Naive thymus-derived CD4-positive, alpha-beta T cell (primary cell): Measurements from ENCODE around the gene SARNP. TPM values are rescaled to one million over a fixed set of nuclear protein-coding genes. Genes with fewer than 3 reads are reported as not detected.
A peak's percentile ranks its signal among the peaks of the same experiment; 100 is the strongest.

Experiments used
- ATAC-seq: fragments of 150-1000 bp; cut with Tn5 transposase; 2 replicates; pipeline ENCODE4 v1.10.0; 2021; ENCODE audit warnings: mild to moderate bottlenecking, moderate library complexity
- CTCF ChIA-PET: fragments of 350-600 bp; sonication (Branson Sonifier 250); formaldehyde crosslinking; loops from one replicate; lab custom pipeline; 2021; ENCODE audit warnings: antibody characterized with exemption; lab: Charles Lee
- POLR2A ChIA-PET: fragments of 350-600 bp; sonication (Branson Sonifier 250); formaldehyde crosslinking; loops from one replicate; lab custom pipeline; 2021; ENCODE audit warnings: antibody characterized with exemption, inconsistent platforms; lab: Charles Lee
- DNase-seq, 9 donors: peaks; one replicate each; pipeline versions ENCODE4 v3.0.0 to v3.0.0-alpha.2; 2020 to 2022; ENCODE audit warnings: mixed read lengths in 1 of 9
- H3K27ac ChIP-seq: one replicate; pipeline ENCODE4 v1.7.0; 2013; ENCODE audit warnings: mild to moderate bottlenecking, low read depth, low read length, moderate library complexity
- H3K27me3 ChIP-seq, 2 donors: one replicate each; pipeline ENCODE4 v1.7.0; 2013; ENCODE audit warnings: low read length in 2 of 2, mild to moderate bottlenecking in 2 of 2, moderate library complexity in 2 of 2; ENCODE audit not compliant: control insufficient read depth in 2 of 2, insufficient read depth in 2 of 2
- H3K36me3 ChIP-seq, 3 experiments: 1 replicate in 2 of 3; 2 replicates in 1 of 3; pipeline ENCODE4 v1.7.0; 2013; ENCODE audit warnings: low read length in 3 of 3, mild to moderate bottlenecking in 3 of 3, moderate library complexity in 1 of 3; ENCODE audit not compliant: insufficient read depth in 3 of 3, control insufficient read depth in 2 of 3
- H3K4me1 ChIP-seq, 2 donors: one replicate each; pipeline ENCODE4 v1.7.0; 2013; ENCODE audit warnings: low read length in 2 of 2, mild to moderate bottlenecking in 2 of 2, moderate library complexity in 1 of 2; ENCODE audit not compliant: control insufficient read depth in 2 of 2, insufficient read depth in 2 of 2
- H3K4me3 ChIP-seq: 2 replicates; pipeline ENCODE4 v1.7.0; 2013; ENCODE audit warnings: mild to moderate bottlenecking, low read length
- H3K9me3 ChIP-seq, 3 experiments: 1 replicate in 2 of 3; 2 replicates in 1 of 3; pipeline ENCODE4 v1.7.0; 2013; ENCODE audit warnings: low read length in 3 of 3; ENCODE audit not compliant: control insufficient read depth in 2 of 3
- H3K27ac Mint-ChIP-seq, 9 donors: one replicate each; pipeline ENCODE4 v1.8.0; 2020 to 2022; ENCODE audit warnings: mixed read lengths in 9 of 9, mild to moderate bottlenecking in 8 of 9, moderate library complexity in 5 of 9, inconsistent platforms in 2 of 9
- H3K27me3 Mint-ChIP-seq, 5 donors: one replicate each; pipeline ENCODE4 v1.8.0; 2021 to 2022; ENCODE audit warnings: mixed read lengths in 5 of 5, mild to moderate bottlenecking in 1 of 5
- H3K36me3 Mint-ChIP-seq, 5 donors: one replicate each; pipeline ENCODE4 v1.8.0; 2020 to 2022; ENCODE audit warnings: mixed read lengths in 5 of 5, mild to moderate bottlenecking in 3 of 5, inconsistent platforms in 1 of 5
- H3K4me1 Mint-ChIP-seq, 7 donors: one replicate each; pipeline ENCODE4 v1.8.0; 2020 to 2022; ENCODE audit warnings: mixed read lengths in 7 of 7, mild to moderate bottlenecking in 3 of 7, inconsistent platforms in 1 of 7
- H3K4me3 Mint-ChIP-seq, 10 donors: one replicate each; pipeline ENCODE4 v1.8.0; 2020 to 2022; ENCODE audit warnings: mild to moderate bottlenecking in 10 of 10, mixed read lengths in 10 of 10, moderate library complexity in 6 of 10, inconsistent platforms in 2 of 10
- H3K9me3 Mint-ChIP-seq, 11 donors: one replicate each; pipeline ENCODE4 v1.8.0; 2020 to 2022; ENCODE audit warnings: mixed read lengths in 11 of 11, mild to moderate bottlenecking in 4 of 11, inconsistent platforms in 1 of 11, moderate library complexity in 1 of 11
- intact Hi-C, 2 donors: fragments of 100-400 bp; cut with micrococcal nuclease; formaldehyde crosslinking; loops; one replicate each; pipeline ENCODE4 v1.15.1; 2023
- polyA plus RNA-seq, 2 donors: library from polyadenylated mRNA; unstranded; fragments of 300-500 nt; fragmentation: Illumina TruSeq; gene quantifications; one replicate each; pipeline ENCODE4 v1.2.3, GENCODE V29; 2021
- total RNA-seq, 6 experiments: library from RNA in 5 of 6; stranded (reverse) in 5 of 6; gene quantifications; 1 replicate in 5 of 6; 2 replicates in 1 of 6; pipeline ENCODE4 v1.2.3 and lab custom pipeline; 2021 to 2026

SARNP gene
- total and polyA plus RNA-seq, 7 experiments from 2014 or later = 28.0 to 115 (median 43.5) TPM

GRCh38 chr12:55830601-55831446, 13.3 kb upstream of the SARNP start:
- no peaks in the 10 kb centered on the region for H3K27me3 ChIP-seq
- Mint-ChIP-seq H3K27ac (peak overlapping the region; percentile 85 to 98 (median 95)), H3K27me3 (no peaks in the 10 kb centered on the region), H3K4me3 (peak overlapping the region; percentile 88 to 99 (median 99)), H3K9me3 (no peaks in the 10 kb centered on the region), H3K4me1 (peaks cover 39 to 66% (median 49%) of the 10 kb centered on the region in 7 donors), H3K36me3 (peaks cover 0 to 22% (median 6%) of the 10 kb centered on the region in 5 donors)
- DNase-seq (peak; percentile 31 to 63 (median 48)), ATAC-seq (no peak)
- ChIA-PET POLR2A (interaction anchor here (0.7 to 7.6 kb wide), 19 partner anchors 10 to 288 kb away, joined by 3 to 274 read pairs (median 4); partner anchors contain the start of genes DGKA, ORMDL2, PA2G4 and PYM1), CTCF (interaction anchor here (0.6 to 2.6 kb wide), 9 partner anchors 11 to 749 kb away, joined by 4 to 22 read pairs (median 8); partner anchors contain the start of genes ORMDL2 and SARNP)
- peak overlapping the region; percentile 84 for H3K27ac ChIP-seq
- peaks cover 34 to 38% of the 10 kb centered on the region in 2 donors for H3K4me1 ChIP-seq
- intact Hi-C loops = no loop called here
- no peaks in the 10 kb centered on the region for H3K9me3 ChIP-seq
- peaks cover 0 to 11% (median 0%) of the 10 kb centered on the region in 3 experiments for H3K36me3 ChIP-seq
- peak overlapping the region; percentile 99 for H3K4me3 ChIP-seq

GRCh38 chr12:55829967-55830600, 12.6 kb upstream of the SARNP start:
- ATAC-seq (peak; percentile 2), DNase-seq (peak in 5 of 9 donors; percentile 16 to 44 (median 20))
- ChIA-PET POLR2A (interaction anchor here (0.6 to 7.6 kb wide), 29 partner anchors 11 to 1702 kb away, joined by 3 to 274 read pairs (median 4); partner anchors contain the start of genes DGKA, ORMDL2, PA2G4 and PYM1), CTCF (interaction anchor here (0.6 to 2.6 kb wide), 12 partner anchors 10 to 750 kb away, joined by 3 to 22 read pairs (median 8); partner anchors contain the start of genes ORMDL2, PYM1, RAB5B and SARNP)
- Mint-ChIP-seq H3K9me3 (no peaks in the 10 kb centered on the region), H3K4me3 (peak overlapping the region; percentile 88 to 99 (median 99)), H3K36me3 (peaks cover 0 to 25% (median 6%) of the 10 kb centered on the region in 5 donors), H3K27ac (peak overlapping the region; percentile 85 to 98 (median 95)), H3K4me1 (peaks cover 42 to 69% (median 53%) of the 10 kb centered on the region in 7 donors), H3K27me3 (no peaks in the 10 kb centered on the region)
- Histone ChIP-seq H3K9me3 (no peaks in the 10 kb centered on the region), H3K4me3 (peak overlapping the region; percentile 99), H3K27ac (peak overlapping the region; percentile 84), H3K36me3 (peaks cover 0 to 11% (median 0%) of the 10 kb centered on the region in 3 experiments), H3K4me1 (peaks cover 37 to 40% of the 10 kb centered on the region in 2 donors), H3K27me3 (no peaks in the 10 kb centered on the region)
- intact Hi-C loops = loop anchor here (1.0 to 10.0 kb wide), 11 partner anchors 13 to 1925 kb away; partner anchors contain the start of genes PYM1 (in 2 of the 2), RPS26 (in 2 of the 2), SARNP (in 2 of the 2) and CDK4 (in 1 of the 2)

GRCh38 chr12:55828357-55828756, 10.8 kb upstream of the SARNP start:
- intact Hi-C loops = loop anchor here (5.0 to 10.0 kb wide), 2 partner anchors 899 to 1926 kb away; partner anchors contain the start of genes CDK4 (in 1 of the 2), MARCHF9 (in 1 of the 2) and NACA (in 1 of the 2)
- no peak for ATAC-seq
- peak overlapping the region; percentile 85 to 95 (median 92) for H3K27ac Mint-ChIP-seq

DNA sequence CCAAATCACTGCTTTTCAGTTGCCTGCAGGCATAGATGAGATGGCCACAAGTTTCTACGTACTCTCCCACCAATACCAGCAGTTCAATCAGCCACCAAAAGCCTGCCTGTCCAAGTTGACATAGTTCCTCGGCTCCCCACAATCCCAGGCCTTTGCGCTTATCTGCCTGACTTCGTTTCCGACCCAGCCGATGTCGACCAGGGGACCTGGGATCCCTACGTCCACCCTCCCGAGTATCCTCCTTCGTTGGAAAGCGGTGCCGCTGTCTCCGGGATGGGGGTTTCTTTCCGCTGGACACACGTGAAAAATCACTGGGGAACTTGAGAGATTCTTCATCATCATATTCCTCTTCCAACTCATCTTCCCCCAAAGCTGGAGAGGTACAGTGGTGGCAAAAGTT, 10.3 kb upstream of the SARNP start:
- no peak for ATAC-seq
- peak overlapping the region; percentile 70 for H3K27ac ChIP-seq

More at GRCh38 chr12:55828357-55828756, 10.8 kb upstream of the SARNP start:
- peaks cover 0 to 23% (median 7%) of the 10 kb centered on the region in 5 donors for H3K36me3 Mint-ChIP-seq
- H3K4me1 Mint-ChIP-seq = peaks cover 38 to 74% (median 63%) of the 10 kb centered on the region in 7 donors
- no peak for DNase-seq
- H3K9me3 Mint-ChIP-seq = no peaks in the 10 kb centered on the region
- no peaks in the 10 kb centered on the region for H3K27me3 Mint-ChIP-seq
- Histone ChIP-seq H3K36me3 (peaks cover 0 to 11% (median 0%) of the 10 kb centered on the region in 3 experiments), H3K27me3 (no peaks in the 10 kb centered on the region), H3K27ac (peak overlapping the region; percentile 70), H3K9me3 (no peaks in the 10 kb centered on the region), H3K4me3 (peak overlapping the region; percentile 99), H3K4me1 (peaks cover 40 to 42% of the 10 kb centered on the region in 2 donors)
- ChIA-PET CTCF (no interaction called here), POLR2A (interaction anchor here (0.6 to 7.6 kb wide), 6 partner anchors 10 to 394 kb away, joined by 3 to 274 read pairs (median 17); partner anchors contain the start of genes DGKA, ORMDL2, PYM1 and RAB5B)
- H3K4me3 Mint-ChIP-seq = peak overlapping the region; percentile 88 to 99 (median 99)

DNA sequence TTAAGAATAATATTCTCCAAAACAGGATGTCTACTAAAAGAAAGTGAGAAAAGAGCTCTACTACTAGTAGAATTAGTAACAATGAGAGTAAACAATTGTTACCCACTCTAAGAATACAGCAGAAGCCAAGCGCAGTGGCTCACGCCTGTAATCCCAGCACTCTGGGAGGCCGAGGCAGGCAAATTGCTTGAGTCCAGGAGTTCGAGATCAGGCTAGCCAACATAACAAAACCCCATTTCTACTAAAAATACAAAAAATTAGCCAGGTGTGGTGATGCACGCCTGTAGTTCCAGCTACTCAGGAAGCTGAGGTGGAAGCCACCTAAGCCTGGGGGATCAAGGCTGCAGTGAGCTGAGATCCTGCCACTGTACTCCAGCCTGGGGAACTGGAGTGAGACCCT, 7.2 kb upstream of the SARNP start:
- Mint-ChIP-seq H3K27me3 (no peaks in the 10 kb centered on the region), H3K36me3 (peaks cover 0 to 39% (median 18%) of the 10 kb centered on the region in 5 donors), H3K4me3 (peak overlapping the region in 5 of 10 donors; percentile 7 to 50 (median 36)), H3K27ac (peak overlapping the region; percentile 39 to 88 (median 67)), H3K9me3 (no peaks in the 10 kb centered on the region), H3K4me1 (peaks cover 21 to 54% (median 46%) of the 10 kb centered on the region in 7 donors)
- no peak for DNase-seq
- no peaks in the 10 kb centered on the region for H3K9me3 ChIP-seq
- peaks cover 7 to 38% (median 23%) of the 10 kb centered on the region in 3 experiments for H3K36me3 ChIP-seq
- peak overlapping the region; percentile 37 for H3K27ac ChIP-seq
- CTCF ChIA-PET = interaction anchor here (0.5 kb wide), 1 partner anchor 65 kb away, joined by 3 read pairs; no protein-coding TSS in a partner anchor
- ATAC-seq = no peak
- no peak overlapping the region for H3K4me3 ChIP-seq
- POLR2A ChIA-PET = interaction anchor here (0.6 to 2.8 kb wide), 5 partner anchors 102 to 149 kb away, joined by 3 to 9 read pairs (median 5); partner anchors contain the start of gene RAB5B
- H3K27me3 ChIP-seq = no peaks in the 10 kb centered on the region
- peaks cover 25 to 35% of the 10 kb centered on the region in 2 donors for H3K4me1 ChIP-seq
- intact Hi-C loops = loop anchor here (5.0 to 10.0 kb wide), 2 partner anchors 903 to 1930 kb away; partner anchors contain the start of genes CDK4 (in 1 of the 2), MARCHF9 (in 1 of the 2) and NACA (in 1 of the 2)

More for the DNA sequence above, 10.3 kb upstream of the SARNP start:
- Mint-ChIP-seq H3K4me1 (peaks cover 36 to 73% (median 65%) of the 10 kb centered on the region in 7 donors), H3K9me3 (no peaks in the 10 kb centered on the region), H3K27ac (peak overlapping the region; percentile 55 to 95 (median 92)), H3K4me3 (peak overlapping the region; percentile 54 to 99 (median 99)), H3K27me3 (no peaks in the 10 kb centered on the region), H3K36me3 (peaks cover 0 to 27% (median 7%) of the 10 kb centered on the region in 5 donors)
- Histone ChIP-seq H3K36me3 (peaks cover 0 to 16% (median 0%) of the 10 kb centered on the region in 3 experiments), H3K27me3 (no peaks in the 10 kb centered on the region), H3K4me1 (peaks cover 40 to 42% of the 10 kb centered on the region in 2 donors), H3K4me3 (no peak overlapping the region), H3K9me3 (no peaks in the 10 kb centered on the region)
- ChIA-PET CTCF (no interaction called here), POLR2A (interaction anchor here (0.6 to 7.6 kb wide), 4 partner anchors 10 to 208 kb away, joined by 3 to 274 read pairs (median 10); partner anchors contain the start of genes DGKA, ORMDL2, PYM1 and RAB5B)
- intact Hi-C loops = loop anchor here (5.0 to 10.0 kb wide), 2 partner anchors 899 to 1927 kb away; partner anchors contain the start of genes CDK4 (in 1 of the 2), MARCHF9 (in 1 of the 2) and NACA (in 1 of the 2)
- DNase-seq = no peak
